HepG2 (cell line): ENCODE measurements around the gene PEX10. TPM values are rescaled to one million over a fixed set of nuclear protein-coding genes. Genes with fewer than 3 reads are reported as not detected.

ENCODE experiments used
- AGO2 ChIP-seq: fragments of 200-400 bp; formaldehyde crosslinking; optimal IDR thresholded peaks from 2 replicates; pipeline ENCODE3; 2017; ENCODE audit warnings: mild to moderate bottlenecking, low read depth, low read length, moderate library complexity
- DZIP1 ChIP-seq: sonication (generic); formaldehyde crosslinking; IDR thresholded peaks from 2 replicates; pipeline ENCODE4 v1.5.0; 2020; ENCODE audit warnings: mild to moderate bottlenecking, missing genetic modification reagents
- FOXO4 ChIP-seq: sonication (generic); formaldehyde crosslinking; conservative IDR thresholded peaks from 2 replicates; pipeline ENCODE4 v1.8.1; 2023; ENCODE audit warnings: missing genetic modification reagents
- FUBP1 ChIP-seq: sonication (generic); formaldehyde crosslinking; IDR thresholded peaks from 2 replicates; pipeline ENCODE4 v1.5.1; 2020; ENCODE audit warnings: missing genetic modification reagents, mild to moderate bottlenecking, borderline replicate concordance
- LBX2 ChIP-seq: sonication (generic); formaldehyde crosslinking; IDR thresholded peaks from 2 replicates; pipeline ENCODE4 v1.5.0; 2020; ENCODE audit warnings: missing genetic modification reagents, mild to moderate bottlenecking, borderline replicate concordance
- MIXL1 ChIP-seq: IDR thresholded peaks from 2 replicates; pipeline ENCODE4 v1.6.1; 2016
- MYC ChIP-seq: sonication (generic); formaldehyde crosslinking; IDR thresholded peaks from 2 replicates; pipeline ENCODE4 v1.9.0; 2021; ENCODE audit warnings: missing genetic modification reagents, borderline replicate concordance
- PATZ1 ChIP-seq: sonication (generic); formaldehyde crosslinking; IDR thresholded peaks from 2 replicates; pipeline ENCODE4 v1.4.0; 2020; ENCODE audit warnings: missing genetic modification reagents
- RBM22 ChIP-seq: fragments of 200-400 bp; formaldehyde crosslinking; optimal IDR thresholded peaks from 2 replicates; pipeline ENCODE3; 2017; ENCODE audit warnings: mild to moderate bottlenecking, low read length, moderate library complexity
- SMC3 ChIP-seq: IDR thresholded peaks from 2 replicates; pipeline ENCODE4 v1.6.1; 2011; ENCODE audit warnings: low read length, improper control_type of control experiment
- SRSF9 ChIP-seq: fragments of 200-400 bp; formaldehyde crosslinking; IDR thresholded peaks from 2 replicates; pipeline ENCODE4 v1.6.1; 2018; ENCODE audit warnings: borderline replicate concordance, mild to moderate bottlenecking, low read depth, low read length; ENCODE audit not compliant: insufficient read depth, poor library complexity, severe bottlenecking
- TBX3 ChIP-seq: fragments of 450-650 bp; IDR thresholded peaks from 2 replicates; pipeline ENCODE4 v1.6.1; 2017; ENCODE audit warnings: antibody characterized with exemption, mild to moderate bottlenecking, inconsistent platforms, borderline replicate concordance
- ZNF143 ChIP-seq: sonication (generic); formaldehyde crosslinking; IDR thresholded peaks from 2 replicates; pipeline ENCODE4 v1.4.0; 2020; ENCODE audit warnings: missing genetic modification reagents
- ZNF549 ChIP-seq: sonication (generic); formaldehyde crosslinking; IDR thresholded peaks from 2 replicates; pipeline ENCODE4 v1.5.0; 2020; ENCODE audit warnings: missing genetic modification reagents
- ZNF597 ChIP-seq: sonication (generic); formaldehyde crosslinking; IDR thresholded peaks from 2 replicates; pipeline ENCODE4 v1.5.0; 2020; ENCODE audit warnings: missing genetic modification reagents
- polyA plus RNA-seq, 8 experiments: library from polyadenylated mRNA; depleted of rRNA in 3 of 8; stranded (reverse) in 7 of 8; unstranded in 1 of 8; fragments of >200 nt; fragmentation: Illumina TruSeq in 4 of 8; extraction: Trizol in 4 of 8; gene quantifications; 2 replicates each; pipeline versions ENCODE4 v1.2.1 to v1.2.3, GENCODE V29; 2011 to 2016; ENCODE audit warnings: low read depth in 4 of 8, missing spikeins in 1 of 8, mixed read lengths in 1 of 8; ENCODE audit not compliant: insufficient read depth in 1 of 8
- total RNA-seq, 5 experiments: library from RNA; depleted of rRNA; stranded (reverse); fragments of >200 nt; fragmentation: Illumina TruSeq; extraction: Trizol; gene quantifications; 2 replicates each; pipeline ENCODE4 v1.2.3, GENCODE V29; 2016; ENCODE audit warnings: low read depth in 1 of 5

The PEX10 gene
- total and polyA plus RNA-seq, 2 of the 13 experiments (the other 11 are each of a cell fraction or from before 2014, with no cell fraction given), result 16.1 to 39.6 TPM

GRCh38 chr1:2402420-2402819 is 9.9 kb downstream of the PEX10 start (continued):
- TF ChIP-seq FUBP1 (CRISPR knock-in tag), result no peak
- no peak for TF ChIP-seq FOXO4 (CRISPR knock-in tag)
- no peak for TF ChIP-seq ZNF549
- TF ChIP-seq DZIP1 (CRISPR knock-in tag), result no peak
- TF ChIP-seq ZNF143, result no peak
- TF ChIP-seq LBX2 (CRISPR knock-in tag), result no peak
- no peak for TF ChIP-seq SRSF9
- no peak for TF ChIP-seq PATZ1
- peak; percentile 98 for TF ChIP-seq AGO2
- TF ChIP-seq ZNF597 (CRISPR knock-in tag), result no peak
- no peak for TF ChIP-seq TBX3
- TF ChIP-seq MIXL1 (CRISPR knock-in tag), result no peak
- TF ChIP-seq SMC3, result no peak
- no peak for TF ChIP-seq MYC (CRISPR knock-in tag)
- peak; percentile 59 for TF ChIP-seq RBM22
